ENCODE results near the gene INHBE.
A peak's percentile ranks its signal among the peaks of the same experiment; 100 is the strongest.

The INHBE gene

DNA sequence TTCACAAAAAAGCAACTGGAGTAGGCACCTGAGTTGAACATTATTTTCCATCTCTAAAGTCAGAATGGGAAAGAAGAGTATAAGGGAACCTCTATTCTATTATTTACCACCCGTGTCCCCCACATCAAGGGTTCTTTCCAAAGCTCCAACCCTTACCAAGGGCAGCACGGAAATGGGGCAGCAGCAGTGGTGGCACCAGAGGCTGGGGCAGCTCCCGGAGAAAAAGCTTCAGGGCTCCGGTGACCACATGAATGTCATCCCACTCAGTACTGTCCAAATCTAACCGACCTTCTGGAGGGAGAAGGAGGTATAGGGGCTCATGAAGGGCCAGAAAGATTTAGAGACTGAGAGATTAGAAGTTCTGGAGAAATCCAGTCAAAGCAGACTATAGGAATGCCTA, 18.8 kb downstream of the INHBE start:
- FAIRE-seq (no peak), DNase-seq (ENCODE audit: insufficient read length) (no peak)
- TF ChIP-seq POLR2A (IDR thresholded peaks at IDR 0.05; ENCODE audit: low read depth, low read length) (no peak), TAF1 (IDR thresholded peaks at IDR 0.05; ENCODE audit: borderline replicate concordance, low read depth, low read length) (no peak), POLR2AphosphoS5 (IDR thresholded peaks at IDR 0.05; ENCODE audit: low read depth, low read length) (no peak)

DNA sequence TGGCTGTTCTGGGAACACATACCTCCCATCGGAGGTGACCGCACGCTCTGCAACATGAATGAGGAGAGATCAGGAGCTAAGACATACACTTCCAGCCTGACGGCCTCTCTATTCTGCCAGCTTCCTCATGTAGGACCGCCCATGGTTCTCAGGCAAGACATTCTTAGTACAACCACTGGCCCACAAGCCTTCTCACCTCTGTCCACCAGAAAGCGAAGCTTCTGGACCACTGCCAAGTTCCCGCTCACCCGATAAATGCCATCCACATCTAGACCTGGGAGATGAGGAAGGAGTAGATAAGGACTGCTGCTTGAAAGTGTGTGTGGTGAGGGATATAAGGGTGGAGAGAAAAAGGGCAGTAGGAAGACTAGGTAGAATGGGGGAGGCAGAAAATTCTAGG, 19.3 kb downstream of the INHBE start:
- TF ChIP-seq TAF1 (IDR thresholded peaks at IDR 0.05; ENCODE audit: borderline replicate concordance, low read depth, low read length), result no peak
- no peak for TF ChIP-seq POLR2AphosphoS5 (IDR thresholded peaks at IDR 0.05; ENCODE audit: low read depth, low read length)
- TF ChIP-seq POLR2A (IDR thresholded peaks at IDR 0.05; ENCODE audit: low read depth, low read length), result no peak
- no peak for FAIRE-seq
- no peak for DNase-seq (ENCODE audit: insufficient read length)

DNA sequence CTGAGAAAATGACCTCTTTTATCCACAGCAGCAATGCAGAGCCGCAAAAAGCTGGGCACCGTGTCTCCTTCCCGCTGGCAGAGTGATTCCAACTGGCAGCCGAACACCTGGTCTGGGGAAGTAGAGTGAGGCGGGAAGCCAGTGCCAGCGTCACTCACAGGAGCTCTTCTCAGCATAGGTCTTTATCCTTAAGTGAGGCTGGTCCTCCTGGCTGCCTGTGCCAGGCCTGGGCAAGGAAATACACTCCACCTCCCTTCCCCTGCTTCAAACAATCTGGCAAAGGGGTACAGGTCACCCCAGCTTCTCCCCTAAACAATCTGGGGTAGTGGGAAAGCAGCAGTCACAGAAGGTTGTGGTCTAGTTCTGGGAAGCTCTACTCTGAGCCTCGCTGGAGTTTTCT, 19.8 kb downstream of the INHBE start:
- DNase-seq (ENCODE audit: insufficient read length) (no peak), FAIRE-seq (no peak)
- no peak for TF ChIP-seq POLR2A (IDR thresholded peaks at IDR 0.05; ENCODE audit: low read depth, low read length)
- TF ChIP-seq POLR2AphosphoS5 (IDR thresholded peaks at IDR 0.05; ENCODE audit: low read depth, low read length), result no peak
- no peak for TF ChIP-seq TAF1 (IDR thresholded peaks at IDR 0.05; ENCODE audit: borderline replicate concordance, low read depth, low read length)

DNA sequence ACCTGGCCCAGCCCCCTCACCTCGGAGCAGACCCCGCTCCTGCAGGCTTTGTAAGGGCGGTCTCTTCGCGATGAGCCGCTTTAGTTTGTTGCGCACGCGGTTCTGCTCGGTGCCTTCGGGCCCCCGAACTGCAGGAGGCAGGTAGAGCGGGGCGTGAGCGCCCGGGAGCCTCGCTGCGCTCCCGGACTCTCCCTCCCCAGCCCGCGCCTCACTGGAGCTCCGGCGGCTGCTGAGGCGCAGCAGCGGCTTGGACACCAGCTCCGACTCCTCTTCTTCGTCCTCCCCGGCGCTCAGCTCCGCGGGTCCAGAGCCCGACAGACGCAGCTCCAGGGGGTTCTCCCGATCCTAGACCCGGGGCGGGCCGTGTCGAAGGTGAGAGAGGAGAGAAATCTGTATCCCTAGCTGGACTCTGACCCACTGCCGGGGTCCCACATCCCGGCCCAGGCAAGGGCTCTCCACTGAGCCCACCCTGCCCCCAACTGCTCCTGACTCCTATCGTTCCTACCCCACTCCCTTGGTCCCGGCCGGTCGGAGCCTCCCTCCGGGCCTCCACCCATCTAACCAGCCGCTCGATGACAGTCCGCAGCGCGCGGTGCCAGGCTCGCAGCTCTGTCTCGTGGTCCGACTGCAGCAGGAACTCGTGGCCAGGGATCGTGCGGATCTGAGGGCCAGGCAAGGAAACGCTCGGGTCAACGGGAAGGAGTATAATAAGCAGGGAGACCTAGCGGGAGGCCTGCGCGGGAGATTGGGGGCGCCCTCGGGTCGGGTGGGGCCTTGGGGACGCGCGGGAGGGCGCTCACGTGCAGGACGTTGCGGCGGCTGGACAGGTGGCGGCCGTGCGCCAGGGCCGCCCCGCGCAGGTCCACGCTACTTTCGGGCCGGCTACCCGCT, 20.4 kb downstream of the INHBE start:
- DNase-seq (ENCODE audit: insufficient read length) (no peak), FAIRE-seq (no peak)
- TF ChIP-seq POLR2AphosphoS5 (IDR thresholded peaks at IDR 0.05; ENCODE audit: low read depth, low read length), result no peak
- TF ChIP-seq TAF1 (IDR thresholded peaks at IDR 0.05; ENCODE audit: borderline replicate concordance, low read depth, low read length), result no peak
- no peak for TF ChIP-seq POLR2A (IDR thresholded peaks at IDR 0.05; ENCODE audit: low read depth, low read length)

DNA sequence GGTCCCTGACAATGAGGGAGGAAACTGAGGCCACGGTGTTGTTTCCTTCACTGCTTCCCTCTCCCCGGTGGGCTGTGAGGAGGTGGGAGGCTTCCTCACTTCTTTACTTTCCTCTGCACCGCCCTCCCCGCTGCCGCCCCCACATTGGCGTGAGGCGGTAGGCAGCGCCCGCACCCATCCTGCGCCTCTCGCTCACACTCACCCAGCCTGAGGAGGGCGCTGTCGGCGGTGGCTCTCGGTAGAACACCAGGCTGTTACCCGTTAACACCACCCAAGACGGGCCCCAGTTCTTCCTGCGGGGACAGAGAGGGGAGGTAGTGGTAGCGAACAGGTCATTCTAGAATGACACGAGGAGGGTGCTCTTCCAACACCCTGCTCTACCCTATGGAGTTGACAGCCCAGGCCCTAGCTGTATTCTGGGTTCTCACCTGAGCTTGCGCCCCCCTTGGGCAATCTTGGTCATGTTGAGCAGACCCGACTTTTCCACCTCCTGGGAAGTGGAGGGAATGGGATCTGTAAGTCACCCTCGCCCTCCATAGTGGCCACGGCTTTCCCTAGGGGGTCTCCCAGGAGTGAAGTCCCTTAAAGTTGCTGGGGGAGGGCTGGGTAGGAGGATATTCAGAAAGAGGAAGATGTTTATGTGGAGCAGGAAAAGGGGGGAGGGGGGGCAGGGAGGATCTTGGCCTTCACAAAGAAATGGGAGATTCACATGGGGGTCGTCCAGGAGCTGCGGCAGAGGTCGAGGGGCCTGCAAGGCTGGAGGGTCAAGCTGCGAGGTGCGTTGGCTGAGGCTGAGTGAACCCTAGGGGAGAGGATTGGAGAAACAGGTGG, 21.3 kb downstream of the INHBE start:
- peak; percentile 99 for FAIRE-seq
- peak; percentile 83 for DNase-seq (ENCODE audit: insufficient read length)
- TF ChIP-seq POLR2AphosphoS5 (IDR thresholded peaks at IDR 0.05; ENCODE audit: low read depth, low read length) (peak; percentile 45; the same call in 1 of the 2 replicates), POLR2A (IDR thresholded peaks at IDR 0.05; ENCODE audit: low read depth, low read length) (peak; percentile 54), TAF1 (IDR thresholded peaks at IDR 0.05; ENCODE audit: borderline replicate concordance, low read depth, low read length) (no peak)

DNA sequence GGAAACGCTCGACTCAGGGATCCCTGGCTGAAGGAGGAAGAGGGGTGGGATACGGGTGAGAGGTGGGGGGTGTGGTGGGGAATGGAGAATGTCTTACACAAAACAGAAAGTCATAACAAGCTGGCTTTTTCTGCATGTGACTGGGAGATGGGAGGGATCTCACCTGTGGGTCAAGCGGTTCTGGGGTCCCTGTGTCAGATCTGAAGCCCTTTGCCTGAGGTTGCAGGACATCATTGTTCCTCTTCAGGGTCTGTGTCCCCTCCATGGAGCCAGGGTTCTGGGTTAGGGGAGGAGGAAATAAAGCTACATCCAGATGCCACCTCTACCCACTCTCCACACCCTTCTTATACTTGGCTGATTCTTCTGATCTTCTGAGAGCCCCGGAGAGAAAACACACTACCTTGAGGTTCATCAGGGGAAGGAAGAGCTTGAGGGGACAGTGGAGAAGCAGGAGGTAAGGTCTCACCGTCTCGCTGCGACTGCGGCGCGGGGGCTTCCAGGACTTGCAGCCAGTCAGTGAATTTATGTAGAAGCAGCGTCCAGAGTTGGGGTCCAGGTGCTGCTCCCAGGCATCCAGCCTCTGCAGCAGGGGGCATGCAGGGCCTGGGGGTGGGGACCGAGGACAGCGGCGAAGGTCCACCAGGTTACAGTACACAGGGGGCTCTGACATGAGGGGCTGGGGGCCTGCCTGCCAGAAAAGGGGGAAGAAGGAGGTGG, 22.0 kb downstream of the INHBE start:
- peak; percentile 58 for FAIRE-seq
- no peak for DNase-seq (ENCODE audit: insufficient read length)
- TF ChIP-seq TAF1 (IDR thresholded peaks at IDR 0.05; ENCODE audit: borderline replicate concordance, low read depth, low read length) (no peak), POLR2AphosphoS5 (IDR thresholded peaks at IDR 0.05; ENCODE audit: low read depth, low read length) (no peak), POLR2A (IDR thresholded peaks at IDR 0.05; ENCODE audit: low read depth, low read length) (no peak)

DNA sequence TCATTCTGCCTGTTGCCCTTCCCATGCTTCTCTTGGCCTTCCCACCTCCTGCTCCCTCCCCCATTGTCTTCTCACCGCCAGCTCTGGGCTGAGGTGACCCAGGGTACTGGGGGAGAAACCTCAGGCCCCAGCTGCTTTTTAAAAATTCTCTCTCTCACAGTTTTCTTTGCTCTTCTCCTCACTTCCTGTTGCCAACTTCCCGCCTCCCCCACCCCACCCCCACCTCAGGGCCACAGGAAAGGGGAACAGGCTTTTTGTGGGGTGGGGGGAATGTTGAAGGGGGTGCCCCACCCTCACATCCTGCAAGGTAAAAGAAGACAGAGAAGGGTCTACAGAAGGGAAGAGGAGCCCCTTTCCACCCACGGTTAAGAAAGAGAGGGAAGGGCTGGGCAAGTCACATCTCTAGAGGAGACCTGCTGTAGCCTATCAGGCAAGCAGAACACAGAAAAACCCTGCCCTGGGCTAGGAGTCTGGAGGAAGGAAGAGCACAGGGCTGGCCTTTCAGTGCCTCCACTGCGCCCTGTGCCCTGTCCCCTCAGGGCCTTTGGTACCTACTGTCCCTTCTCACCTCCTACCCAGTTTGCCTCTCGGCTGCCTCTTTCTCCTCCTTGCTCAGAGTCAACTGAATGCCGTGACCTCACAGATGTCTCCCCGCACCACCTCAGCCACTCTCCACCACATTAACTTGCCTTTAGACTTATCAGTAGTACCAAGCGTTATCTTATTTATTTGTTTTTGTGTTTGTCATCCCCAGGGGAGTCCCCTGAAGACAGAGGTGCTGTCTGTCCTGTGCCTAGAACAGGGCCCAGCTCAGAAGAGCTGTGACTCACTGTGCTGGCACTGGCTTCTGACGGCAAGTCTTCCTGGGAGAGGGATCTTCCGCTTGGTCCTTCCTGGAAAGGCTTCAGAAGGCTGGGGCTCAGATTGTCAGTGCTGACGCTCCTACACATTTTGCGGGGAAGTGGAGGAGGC, 22.9 kb downstream of the INHBE start:
- FAIRE-seq, result peak; percentile 89
- peak; percentile 55 for DNase-seq (ENCODE audit: insufficient read length)
- TF ChIP-seq POLR2A (IDR thresholded peaks at IDR 0.05; ENCODE audit: low read depth, low read length), result peak; percentile 58; the same call in 1 of the 2 replicates
- no peak for TF ChIP-seq TAF1 (IDR thresholded peaks at IDR 0.05; ENCODE audit: borderline replicate concordance, low read depth, low read length)
- peak; percentile 78 for TF ChIP-seq POLR2AphosphoS5 (IDR thresholded peaks at IDR 0.05; ENCODE audit: low read depth, low read length)

DNA sequence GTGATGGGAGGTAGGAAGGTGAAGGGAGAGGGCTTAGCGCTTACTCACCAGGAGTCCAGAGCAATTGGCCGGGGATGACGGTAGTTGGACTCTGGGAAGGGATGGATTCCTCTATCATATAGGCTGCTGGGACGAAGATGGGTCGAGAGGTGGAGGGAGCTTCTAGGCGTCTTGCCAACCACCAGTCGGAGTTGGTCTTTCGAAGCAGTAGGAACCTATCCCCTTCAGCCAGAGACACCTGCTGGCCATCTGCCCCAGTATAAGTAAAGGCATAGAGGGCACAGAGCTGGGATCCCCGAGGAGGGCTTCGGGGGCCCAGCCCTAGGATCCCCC, 23.9 kb downstream of the INHBE start:
- FAIRE-seq (peak; percentile 78), DNase-seq (ENCODE audit: insufficient read length) (no peak)
- TF ChIP-seq POLR2AphosphoS5 (IDR thresholded peaks at IDR 0.05; ENCODE audit: low read depth, low read length) (no peak), TAF1 (IDR thresholded peaks at IDR 0.05; ENCODE audit: borderline replicate concordance, low read depth, low read length) (no peak), POLR2A (IDR thresholded peaks at IDR 0.05; ENCODE audit: low read depth, low read length) (no peak)

DNA sequence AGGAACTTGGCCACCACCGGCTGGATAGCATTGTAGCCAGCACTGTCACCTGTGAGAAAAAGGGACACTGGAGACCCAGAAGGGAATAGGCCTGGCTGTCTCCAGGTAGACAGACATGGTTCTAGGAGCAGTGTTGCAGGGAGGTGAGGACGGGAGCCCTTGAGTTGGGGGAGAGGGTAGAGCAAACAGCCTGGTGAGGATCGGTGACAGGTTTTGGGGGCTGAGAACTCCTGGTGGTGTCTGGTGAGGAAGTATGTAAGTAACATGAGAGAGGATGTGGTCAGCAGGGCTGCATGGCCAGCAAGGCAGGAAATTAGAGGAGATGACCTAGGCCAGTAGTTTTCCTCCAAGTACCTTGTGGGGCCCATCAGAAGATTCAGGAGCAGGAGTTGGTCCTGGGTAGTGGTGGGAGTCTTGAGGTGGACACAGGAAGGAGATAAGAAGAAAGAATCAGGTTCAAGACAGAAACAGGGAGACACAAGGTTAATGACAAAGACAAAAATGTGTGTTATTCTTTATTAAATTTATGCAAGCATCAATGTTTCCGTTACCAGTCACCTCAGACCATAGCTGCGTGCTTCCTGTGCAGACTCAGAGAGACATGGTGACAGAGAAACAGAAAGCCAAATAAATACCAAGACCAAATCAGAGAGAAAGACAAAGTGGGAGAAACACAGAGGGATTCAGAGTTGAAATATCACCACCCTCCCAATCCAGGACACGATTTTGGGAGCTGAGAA, 24.4 kb downstream of the INHBE start, which contains the start of gene ARHGAP9:
Gene ARHGAP9, minus strand, starts transcription at position 491 of the 740 bp plus-strand sequence. Its CDS starts 460 bp downstream, at position 31.
- no peak for DNase-seq (ENCODE audit: insufficient read length)
- peak; percentile 88 for FAIRE-seq
- TF ChIP-seq TAF1 (IDR thresholded peaks at IDR 0.05; ENCODE audit: borderline replicate concordance, low read depth, low read length), result no peak
- peak; percentile 58 for TF ChIP-seq POLR2A (IDR thresholded peaks at IDR 0.05; ENCODE audit: low read depth, low read length)
